H9 (cell line): ENCODE measurements around the gene SIX2. TPM values are rescaled to one million over a fixed set of nuclear protein-coding genes. Genes with fewer than 3 reads are reported as not detected.

ENCODE experiments used
- DNase-seq: peaks from one replicate; pipeline ENCODE4 v3.0.0-alpha.2; 2017
- H2AFZ ChIP-seq: one replicate; pipeline ENCODE4 v1.6.1; 2013; ENCODE audit warnings: mild to moderate bottlenecking, low read length, control low read depth, moderate library complexity
- H2AK5ac ChIP-seq: 2 replicates; pipeline ENCODE4 v1.6.1; 2013; ENCODE audit warnings: low read length, control low read depth, mixed read lengths; ENCODE audit not compliant: insufficient read length
- H2BK120ac ChIP-seq: one replicate; pipeline ENCODE4 v1.6.1; 2013; ENCODE audit warnings: low read depth, mild to moderate bottlenecking, low read length, control low read depth, inconsistent platforms; ENCODE audit not compliant: poor library complexity, severe bottlenecking
- H2BK12ac ChIP-seq: 2 replicates; pipeline ENCODE4 v1.6.1; 2013; ENCODE audit warnings: low read length, control low read depth, mixed read lengths, low read depth; ENCODE audit not compliant: insufficient read length
- H2BK15ac ChIP-seq: 2 replicates; pipeline ENCODE4 v1.6.1; 2013; ENCODE audit warnings: low read depth, low read length, control low read depth
- H2BK20ac ChIP-seq: one replicate; pipeline ENCODE4 v1.6.1; 2013; ENCODE audit warnings: low read depth, mild to moderate bottlenecking, low read length, control low read depth, inconsistent platforms; ENCODE audit not compliant: poor library complexity, severe bottlenecking
- H2BK5ac ChIP-seq: 2 replicates; pipeline ENCODE4 v1.6.1; 2013; ENCODE audit warnings: low read length, control low read depth, mixed read lengths; ENCODE audit not compliant: insufficient read length
- H3K14ac ChIP-seq: 2 replicates; pipeline ENCODE4 v1.6.1; 2013; ENCODE audit warnings: low read length, control low read depth; ENCODE audit not compliant: insufficient read depth
- H3K18ac ChIP-seq: 2 replicates; pipeline ENCODE4 v1.6.1; 2013; ENCODE audit warnings: low read depth, mild to moderate bottlenecking, mixed read lengths, low read length, control low read depth; ENCODE audit not compliant: insufficient read length
- H3K23ac ChIP-seq: 2 replicates; pipeline ENCODE4 v1.6.1; 2013; ENCODE audit warnings: low read length, control low read depth, mixed read lengths, low read depth; ENCODE audit not compliant: insufficient read length
- H3K23me2 ChIP-seq: 2 replicates; pipeline ENCODE4 v1.6.1; 2013; ENCODE audit warnings: low read depth, mild to moderate bottlenecking, mixed read lengths, low read length, control low read depth; ENCODE audit not compliant: insufficient read length, poor library complexity, severe bottlenecking
- H3K27ac ChIP-seq: 2 replicates; pipeline ENCODE4 v1.5.1; 2013; ENCODE audit warnings: low read length, control low read depth, mixed read lengths, low read depth; ENCODE audit not compliant: insufficient read length
- H3K27me3 ChIP-seq: 2 replicates; pipeline ENCODE4 v1.6.1; 2013; ENCODE audit warnings: low read length, control low read depth, inconsistent platforms; ENCODE audit not compliant: insufficient read depth
- H3K4ac ChIP-seq: 2 replicates; pipeline ENCODE4 v1.6.1; 2013; ENCODE audit warnings: low read depth, mild to moderate bottlenecking, control low read depth, inconsistent platforms, low read length, moderate library complexity
- H3K4me1 ChIP-seq: 2 replicates; pipeline ENCODE4 v1.6.1; 2013; ENCODE audit warnings: low read length, control low read depth, inconsistent platforms; ENCODE audit not compliant: insufficient read depth
- H3K4me2 ChIP-seq: 2 replicates; pipeline ENCODE4 v1.6.1; 2013; ENCODE audit warnings: low read length, control low read depth, mixed read lengths; ENCODE audit not compliant: insufficient read length, insufficient read depth
- H3K56ac ChIP-seq: 2 replicates; pipeline ENCODE4 v1.6.1; 2013; ENCODE audit warnings: low read depth, mild to moderate bottlenecking, mixed read lengths, low read length, control low read depth; ENCODE audit not compliant: insufficient read length
- H3K79me1 ChIP-seq: 2 replicates; pipeline ENCODE4 v1.6.1; 2013; ENCODE audit warnings: low read depth, mild to moderate bottlenecking, moderate library complexity, low read length, control low read depth, inconsistent platforms; ENCODE audit not compliant: insufficient read depth, poor library complexity, severe bottlenecking
- H3K79me2 ChIP-seq: 2 replicates; pipeline ENCODE4 v1.6.1; 2013; ENCODE audit warnings: low read length, control low read depth, inconsistent platforms; ENCODE audit not compliant: insufficient read depth
- H3K9ac ChIP-seq: 2 replicates; pipeline ENCODE4 v1.6.1; 2013; ENCODE audit warnings: low read length, control low read depth, mixed read lengths; ENCODE audit not compliant: insufficient read length; ENCODE audit errors: extremely low read depth
- H3K9me3 ChIP-seq: one replicate; pipeline ENCODE4 v1.6.1; 2013; ENCODE audit warnings: low read depth, low read length, inconsistent platforms; ENCODE audit not compliant: control insufficient read depth
- H3T11ph ChIP-seq: one replicate; pipeline ENCODE4 v1.6.1; 2013; ENCODE audit warnings: mild to moderate bottlenecking, low read length, control low read depth, inconsistent platforms
- H4K20me1 ChIP-seq: one replicate; pipeline ENCODE4 v1.6.1; 2013; ENCODE audit not compliant: control insufficient read depth, insufficient read length, insufficient read depth
- H4K5ac ChIP-seq: 2 replicates; pipeline ENCODE4 v1.6.1; 2013; ENCODE audit warnings: low read depth, mild to moderate bottlenecking, mixed read lengths, low read length, control low read depth; ENCODE audit not compliant: insufficient read length
- H4K8ac ChIP-seq: replicated peaks from 2 replicates; pipeline ENCODE4 v1.6.1; 2013; ENCODE audit warnings: low read length, control low read depth, mixed read lengths, low read depth; ENCODE audit not compliant: insufficient read length
- H4K91ac ChIP-seq: 2 replicates; pipeline ENCODE4 v1.6.1; 2013; ENCODE audit warnings: low read depth, mild to moderate bottlenecking, moderate library complexity, mixed read lengths, low read length, control low read depth; ENCODE audit not compliant: insufficient read length
- H3K27ac Mint-ChIP-seq, 3 experiments: 2 replicates in 2 of 3; 3 replicates in 1 of 3; pipeline ENCODE4 v1.8.0; 2020 to 2021; ENCODE audit warnings: mixed read lengths in 3 of 3, mild to moderate bottlenecking in 1 of 3, moderate library complexity in 1 of 3
- H3K27me3 Mint-ChIP-seq: 2 replicates; pipeline ENCODE4 v1.8.0; 2021; ENCODE audit warnings: low read depth, mild to moderate bottlenecking, moderate library complexity, mixed read lengths
- H3K36me3 Mint-ChIP-seq, 3 experiments: 2 replicates in 2 of 3; 3 replicates in 1 of 3; pipeline ENCODE4 v1.8.0; 2020 to 2021; ENCODE audit warnings: low read depth in 3 of 3, mixed read lengths in 3 of 3; ENCODE audit not compliant: insufficient read depth in 1 of 3
- H3K4me1 Mint-ChIP-seq, 2 experiments: 2 replicates each; pipeline ENCODE4 v1.8.0; 2020; ENCODE audit warnings: mixed read lengths in 2 of 2
- H3K4me3 Mint-ChIP-seq, 2 experiments: 2 replicates in 1 of 2; 3 replicates in 1 of 2; pipeline ENCODE4 v1.8.0; 2020 to 2021; ENCODE audit warnings: mild to moderate bottlenecking in 2 of 2, mixed read lengths in 2 of 2, moderate library complexity in 1 of 2
- H3K9me3 Mint-ChIP-seq, 2 experiments: 2 replicates in 1 of 2; 3 replicates in 1 of 2; pipeline ENCODE4 v1.8.0; 2020; ENCODE audit warnings: mild to moderate bottlenecking in 2 of 2, mixed read lengths in 2 of 2, moderate library complexity in 1 of 2
- WGBS: extraction: QIAGEN DNeasy Blood & Tissue Kit; methylation state at CpG from one replicate; pipeline ENCODE4 v1.1.7; 2013; ENCODE audit warnings: missing lambda C conversion rate, low lambda C conversion rate, mixed read lengths; ENCODE audit not compliant: insufficient read length; ENCODE audit errors: extremely low coverage; 5-methylcytosine and 5-hydroxymethylcytosine counted together
- total RNA-seq: library from RNA; stranded (reverse); gene quantifications from 2 replicates; pipeline ENCODE4 v1.2.1, GENCODE V29; 2021
- TF ChIP-seq, protein P1 (sequence below): fragments of 200-600 bp; sonication (generic); conservative IDR thresholded peaks from 3 replicates; pipeline ENCODE4 v1.8.0; 2021; ENCODE audit warnings: antibody characterized with exemption, mild to moderate bottlenecking

SIX2 gene
- total RNA-seq, 1 experiment from 2014 or later = not detected

DNA sequence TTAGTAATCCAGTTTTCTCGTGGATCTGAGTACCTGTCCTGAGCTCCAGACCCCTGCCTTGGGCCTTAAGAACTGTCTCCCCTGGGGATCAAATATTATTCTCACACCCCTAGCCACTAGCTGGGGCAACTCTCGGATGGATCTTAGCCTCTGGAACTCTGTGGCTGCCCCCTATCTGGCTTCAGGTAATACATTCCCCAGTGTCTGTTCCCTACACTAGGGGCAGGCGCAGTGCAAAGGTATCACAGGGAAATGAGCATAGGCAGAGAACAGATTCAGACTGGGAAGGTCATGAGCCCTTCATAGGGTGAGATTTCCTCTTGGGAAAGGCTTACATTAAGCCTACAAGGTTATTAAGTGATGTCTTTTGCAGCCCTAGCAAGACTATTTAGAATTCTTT, 11.2 kb upstream of the SIX2 start:
- H3K27ac ChIP-seq = no peak overlapping the region
- peaks cover 43% of the 10 kb centered on the region for H3K27me3 Mint-ChIP-seq
- no peaks in the 10 kb centered on the region for H3K9me3 ChIP-seq
- no peak overlapping the region for H3K23ac ChIP-seq
- DNase-seq = no peak
- H3K4me2 ChIP-seq = no peak overlapping the region
- H3K27ac Mint-ChIP-seq = no peak overlapping the region
- no peak overlapping the region for H2BK20ac ChIP-seq
- H2AFZ ChIP-seq = no peak overlapping the region
- H2BK12ac ChIP-seq = no peak overlapping the region
- H3K9me3 Mint-ChIP-seq = no peaks in the 10 kb centered on the region
- H3T11ph ChIP-seq = no peak overlapping the region
- no peak overlapping the region for H3K4ac ChIP-seq
- H3K4me1 ChIP-seq = no peaks in the 10 kb centered on the region
- H4K20me1 ChIP-seq = no peaks in the 10 kb centered on the region
- no peaks in the 10 kb centered on the region; the same call in 1 of the 2 replicates for H3K27me3 ChIP-seq
- H3K79me1 ChIP-seq = no peaks in the 10 kb centered on the region
- H3K56ac ChIP-seq = no peak overlapping the region
- no peaks in the 10 kb centered on the region for H3K79me2 ChIP-seq
- H2BK15ac ChIP-seq = no peak overlapping the region
- H2AK5ac ChIP-seq = no peak overlapping the region
- no peak overlapping the region for H3K18ac ChIP-seq
- WGBS = no CpG with 5 or more reads among the region's 3 CpGs
- no peak overlapping the region for H2BK120ac ChIP-seq
- no peak overlapping the region for H3K9ac ChIP-seq
- H3K23me2 ChIP-seq = no peaks in the 10 kb centered on the region
- no peak overlapping the region for H2BK5ac ChIP-seq
- no peak overlapping the region for H4K5ac ChIP-seq
- no peak overlapping the region for H4K91ac ChIP-seq
- no peak overlapping the region for H4K8ac ChIP-seq
- H3K36me3 Mint-ChIP-seq = no peaks in the 10 kb centered on the region
- H3K4me3 Mint-ChIP-seq = no peak overlapping the region
- TF ChIP-seq, protein P1, sequence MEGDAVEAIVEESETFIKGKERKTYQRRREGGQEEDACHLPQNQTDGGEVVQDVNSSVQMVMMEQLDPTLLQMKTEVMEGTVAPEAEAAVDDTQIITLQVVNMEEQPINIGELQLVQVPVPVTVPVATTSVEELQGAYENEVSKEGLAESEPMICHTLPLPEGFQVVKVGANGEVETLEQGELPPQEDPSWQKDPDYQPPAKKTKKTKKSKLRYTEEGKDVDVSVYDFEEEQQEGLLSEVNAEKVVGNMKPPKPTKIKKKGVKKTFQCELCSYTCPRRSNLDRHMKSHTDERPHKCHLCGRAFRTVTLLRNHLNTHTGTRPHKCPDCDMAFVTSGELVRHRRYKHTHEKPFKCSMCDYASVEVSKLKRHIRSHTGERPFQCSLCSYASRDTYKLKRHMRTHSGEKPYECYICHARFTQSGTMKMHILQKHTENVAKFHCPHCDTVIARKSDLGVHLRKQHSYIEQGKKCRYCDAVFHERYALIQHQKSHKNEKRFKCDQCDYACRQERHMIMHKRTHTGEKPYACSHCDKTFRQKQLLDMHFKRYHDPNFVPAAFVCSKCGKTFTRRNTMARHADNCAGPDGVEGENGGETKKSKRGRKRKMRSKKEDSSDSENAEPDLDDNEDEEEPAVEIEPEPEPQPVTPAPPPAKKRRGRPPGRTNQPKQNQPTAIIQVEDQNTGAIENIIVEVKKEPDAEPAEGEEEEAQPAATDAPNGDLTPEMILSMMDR = peak; percentile 36
- H3K14ac ChIP-seq = no peak overlapping the region
- H3K4me1 Mint-ChIP-seq = peaks cover 0 to 3% of the 10 kb centered on the region in 2 experiments; a peak in 1 of 4 replicates
